ENCODE data around the gene CD22. TPM values are rescaled to one million over a fixed set of nuclear protein-coding genes. Genes with fewer than 3 reads are reported as not detected.

The CD22 gene
- total and polyA plus RNA-seq, 2 of the 8 experiments (the other 6 are each of a cell fraction or from before 2014, with no cell fraction given) = 0.06 to 0.60 TPM

- POLR2A ChIA-PET (ENCODE audit: partially characterized antibody) = no interaction called here
- no peak overlapping the region for H3K4me3 ChIP-seq (ENCODE audit: extremely low read depth in 1 of 4, insufficient read depth in 2 of 4, low read depth in 3 of 4, low read length in 4 of 4)
- H2AFZ ChIP-seq (ENCODE audit: low read length) = no peak overlapping the region
- no peak overlapping the region for H3K56ac ChIP-seq (replicated peaks; ENCODE audit: insufficient read length, low read depth, low read length)
- no peak overlapping the region for H3K4ac ChIP-seq (replicated peaks; ENCODE audit: insufficient read length, low read depth, low read length)
- H3K4me1 ChIP-seq (replicated peaks in 1 of 4; ENCODE audit: control insufficient read depth in 3 of 4, insufficient read depth in 4 of 4, low read length in 3 of 4) = no peaks in the 10 kb centered on the region
- TF ChIP-seq JUND (IDR thresholded peaks at IDR 0.05; ENCODE audit: low read length) (no peak), SIX5 (IDR thresholded peaks at IDR 0.05; ENCODE audit: low read depth, low read length) (no peak), TAF1 (IDR thresholded peaks at IDR 0.05; ENCODE audit: low read depth, low read length) (no peak), SAP30 (IDR thresholded peaks at IDR 0.05; ENCODE audit: insufficient read depth, insufficient replicate concordance, low read length) (no peak), NANOG (IDR thresholded peaks at IDR 0.05; ENCODE audit: insufficient read depth, low read depth, low read length, poor library complexity, severe bottlenecking) (no peak), EP300 (IDR thresholded peaks at IDR 0.05; ENCODE audit: borderline replicate concordance in 1 of 2, low read depth in 2 of 2, low read length in 2 of 2) (no peak), CHD2 (IDR thresholded peaks at IDR 0.05; ENCODE audit: low read length) (no peak), RNF2 (IDR thresholded peaks at IDR 0.05; ENCODE audit: borderline replicate concordance, low read depth, low read length, missing control alignments, poor library complexity, severe bottlenecking) (no peak)
- no peak overlapping the region for H3K18ac ChIP-seq (ENCODE audit: extremely low read depth, low read length)
- no peak overlapping the region for H2BK15ac ChIP-seq (ENCODE audit: low read length)
- no peak overlapping the region for H4K91ac ChIP-seq (replicated peaks; ENCODE audit: insufficient read length, low read length)
- H2BK5ac ChIP-seq (ENCODE audit: low read depth, low read length) = no peak overlapping the region
- no peaks in the 10 kb centered on the region for H3K79me2 ChIP-seq (ENCODE audit: control insufficient read depth in 1 of 2, insufficient read depth in 2 of 2, low read length in 2 of 2)
- CTCF ChIA-PET (ENCODE audit: partially characterized antibody) = interaction anchor here (1.8 kb wide), 1 partner anchor 27 kb away, joined by 5 read pairs; no protein-coding TSS in a partner anchor
- H3K9me3 ChIP-seq (ENCODE audit: insufficient read depth in 2 of 2, low read depth in 1 of 2, low read length in 1 of 2) = peaks cover 18 to 19% of the 10 kb centered on the region in 2 experiments; a peak in 3 of 4 replicates
- WGBS, 2 experiments (ENCODE audit: extremely low coverage in 1 of 2, insufficient coverage in 1 of 2, insufficient read length in 1 of 2, insufficient replicate concordance in 2 of 2, low coverage in 1 of 2, low lambda C conversion rate in 2 of 2, missing lambda C conversion rate in 1 of 2) = 75% methylated on average over 1 of the region's 1 CpG; no CpG with 5 or more reads in 1 of the 2 experiments
- no peak overlapping the region for H3K4me2 ChIP-seq (ENCODE audit: insufficient read depth in 1 of 2, low read depth in 2 of 2, low read length in 2 of 2)
- no peak overlapping the region for H3K27ac ChIP-seq (ENCODE audit: low read depth, low read length)
- no peaks in the 10 kb centered on the region for H3K79me1 ChIP-seq (ENCODE audit: low read depth, low read length)
- H3K27me3 ChIP-seq (replicated peaks in 1 of 4; ENCODE audit: control insufficient read depth in 3 of 4, extremely low read depth in 1 of 4, insufficient read depth in 3 of 4, low read length in 3 of 4) = no peaks in the 10 kb centered on the region; a peak in 2 of 7 replicates
- no peaks in the 10 kb centered on the region for H3K36me3 ChIP-seq (ENCODE audit: control insufficient read depth in 2 of 4, insufficient read depth in 4 of 4, low read length in 3 of 4)
- FAIRE-seq (no peak), DNase-seq (ENCODE audit: low read depth in 1 of 2, low spot score in 2 of 2) (no peak)
- no peak overlapping the region for H3K14ac ChIP-seq (ENCODE audit: insufficient read length)
- no peak overlapping the region for H2AK5ac ChIP-seq (ENCODE audit: low read depth, low read length)
- no peaks in the 10 kb centered on the region for H3K23me2 ChIP-seq (ENCODE audit: low read depth, low read length)
- H3K23ac ChIP-seq (ENCODE audit: insufficient read length) = no peak overlapping the region
- H3K9ac ChIP-seq (replicated peaks in 1 of 4; ENCODE audit: extremely low read depth in 1 of 4, low read depth in 3 of 4, low read length in 3 of 4) = no peak overlapping the region
- no peak overlapping the region for H2BK120ac ChIP-seq (replicated peaks; ENCODE audit: low read depth, low read length)
- no peaks in the 10 kb centered on the region for H4K20me1 ChIP-seq (replicated peaks in 1 of 2; ENCODE audit: control insufficient read depth in 1 of 2, insufficient read depth in 2 of 2, low read length in 2 of 2)
- H4K8ac ChIP-seq (ENCODE audit: extremely low read depth, insufficient read depth, low read length) = no peak overlapping the region
- H2BK12ac ChIP-seq (ENCODE audit: low read depth, low read length) = no peak overlapping the region
- no peak overlapping the region for H2BK20ac ChIP-seq (ENCODE audit: low read length)
- H4K5ac ChIP-seq (ENCODE audit: insufficient read length, low read depth, low read length) = no peak overlapping the region
These were observed 51.0 kb downstream of the CD22 start for GRCh38 chr19:35379992-35380391.

All from H1 (cell line).